ENCODE measurements around the gene SRGAP1. TPM values are rescaled to one million over a fixed set of nuclear protein-coding genes. Genes with fewer than 3 reads are reported as not detected.

Gene SRGAP1
- total and polyA plus RNA-seq, 2 of the 4 experiments (the other 2 are of a cell fraction) = 10.0 to 10.2 TPM

DNA sequence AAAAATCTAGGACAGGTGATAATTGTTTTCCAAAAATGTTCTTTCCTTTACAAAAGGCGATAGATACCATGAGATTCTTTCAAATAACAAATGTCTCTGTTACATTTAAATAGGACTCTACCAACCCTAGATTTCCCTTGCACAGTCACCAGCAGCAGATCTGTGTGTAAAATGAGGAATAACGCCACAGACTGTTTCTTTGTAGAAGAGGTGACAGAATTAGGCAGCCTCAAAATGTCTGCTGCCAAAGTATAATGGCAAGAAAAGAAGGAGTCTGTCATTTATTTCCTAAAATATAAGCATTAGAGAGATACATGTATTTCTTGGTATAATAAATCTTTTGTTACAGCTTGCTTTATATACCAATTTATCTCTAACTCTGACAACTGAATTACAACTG is 8.5 kb upstream of the SRGAP1 start:
- no peaks in the 10 kb centered on the region for H3K4me1 ChIP-seq (ENCODE audit: control insufficient read depth, insufficient read depth, low read length)
- no peak overlapping the region for H4K91ac ChIP-seq (ENCODE audit: insufficient read depth, low read depth, low read length)
- H3K9ac ChIP-seq (ENCODE audit: low read depth, low read length) = no peak overlapping the region
- no peak overlapping the region for H3K14ac ChIP-seq (replicated peaks; ENCODE audit: low read depth, low read length)
- H2BK15ac ChIP-seq (ENCODE audit: low read depth, low read length) = no peak overlapping the region
- H3K27ac ChIP-seq (ENCODE audit: insufficient read depth, low read length) = no peak overlapping the region
- H2AFZ ChIP-seq (replicated peaks; ENCODE audit: low read length, poor library complexity) = no peak overlapping the region
- H2BK20ac ChIP-seq (ENCODE audit: low read depth, low read length) = no peak overlapping the region
- no TSS peak for BruUV-seq (replicated peaks)
- DNase-seq = no peak
- no peak overlapping the region for H2BK120ac ChIP-seq (ENCODE audit: low read depth, low read length)
- H2BK5ac ChIP-seq (ENCODE audit: low read depth, low read length, poor library complexity, severe bottlenecking) = no peak overlapping the region
- no peak overlapping the region for H3K4me3 ChIP-seq (ENCODE audit: insufficient read depth, low read depth, low read length)
- H3K4ac ChIP-seq (ENCODE audit: low read depth, low read length) = no peak overlapping the region
- intact Hi-C loops (cut with micrococcal nuclease) = no loop called here
- H2AK9ac ChIP-seq (replicated peaks; ENCODE audit: low read depth, low read length, poor library complexity) = no peak overlapping the region
- no peak overlapping the region for H3K4me2 ChIP-seq (ENCODE audit: low read depth, low read length)
- no peak overlapping the region for H3K56ac ChIP-seq (ENCODE audit: extremely low read depth, insufficient read depth, low read length)
- H2AK5ac ChIP-seq (ENCODE audit: low read depth, low read length) = no peak overlapping the region
- CTCF ChIA-PET = interaction anchor here (1.5 kb wide), 1 partner anchor 10 kb away, joined by 5 read pairs; no protein-coding TSS in a partner anchor
- no CpG with 5 or more reads among the region's 2 CpGs for WGBS, 2 experiments (ENCODE audit: extremely low coverage in 2 of 2, insufficient read length in 1 of 2)
- TF ChIP-seq POLR2A (IDR thresholded peaks at IDR 0.05; ENCODE audit: low read depth, low read length) (no peak), RCOR1 (IDR thresholded peaks at IDR 0.05; ENCODE audit: insufficient replicate concordance, low read length) (no peak), NFE2L2 (IDR thresholded peaks at IDR 0.05; ENCODE audit: low read depth, low read length) (no peak), MAFK (IDR thresholded peaks at IDR 0.05; ENCODE audit: low read depth, low read length) (no peak), RFX5 (IDR thresholded peaks at IDR 0.05; ENCODE audit: low read depth, low read length) (no peak), MXI1 (IDR thresholded peaks at IDR 0.05; ENCODE audit: borderline replicate concordance, low read depth, low read length) (no peak), FOS (IDR thresholded peaks at IDR 0.05; ENCODE audit: low read depth, low read length) (no peak), MAZ (IDR thresholded peaks at IDR 0.05; ENCODE audit: borderline replicate concordance, low read depth, low read length) (no peak), BHLHE40 (IDR thresholded peaks at IDR 0.05; ENCODE audit: low read depth, low read length) (no peak), CEBPB (IDR thresholded peaks at IDR 0.05; ENCODE audit: low read depth, low read length) (no peak), RAD21 (IDR thresholded peaks at IDR 0.05; ENCODE audit: low read length) (no peak), SMC3 (IDR thresholded peaks at IDR 0.05; ENCODE audit: low read depth, low read length) (no peak), CHD1 (IDR thresholded peaks at IDR 0.05; ENCODE audit: low read depth, low read length) (no peak)
- TF ChIP-seq, protein P1, sequence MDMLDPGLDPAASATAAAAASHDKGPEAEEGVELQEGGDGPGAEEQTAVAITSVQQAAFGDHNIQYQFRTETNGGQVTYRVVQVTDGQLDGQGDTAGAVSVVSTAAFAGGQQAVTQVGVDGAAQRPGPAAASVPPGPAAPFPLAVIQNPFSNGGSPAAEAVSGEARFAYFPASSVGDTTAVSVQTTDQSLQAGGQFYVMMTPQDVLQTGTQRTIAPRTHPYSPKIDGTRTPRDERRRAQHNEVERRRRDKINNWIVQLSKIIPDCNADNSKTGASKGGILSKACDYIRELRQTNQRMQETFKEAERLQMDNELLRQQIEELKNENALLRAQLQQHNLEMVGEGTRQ (IDR thresholded peaks at IDR 0.05; ENCODE audit: low read depth, low read length) = no peak
- TF ChIP-seq, protein P2, sequence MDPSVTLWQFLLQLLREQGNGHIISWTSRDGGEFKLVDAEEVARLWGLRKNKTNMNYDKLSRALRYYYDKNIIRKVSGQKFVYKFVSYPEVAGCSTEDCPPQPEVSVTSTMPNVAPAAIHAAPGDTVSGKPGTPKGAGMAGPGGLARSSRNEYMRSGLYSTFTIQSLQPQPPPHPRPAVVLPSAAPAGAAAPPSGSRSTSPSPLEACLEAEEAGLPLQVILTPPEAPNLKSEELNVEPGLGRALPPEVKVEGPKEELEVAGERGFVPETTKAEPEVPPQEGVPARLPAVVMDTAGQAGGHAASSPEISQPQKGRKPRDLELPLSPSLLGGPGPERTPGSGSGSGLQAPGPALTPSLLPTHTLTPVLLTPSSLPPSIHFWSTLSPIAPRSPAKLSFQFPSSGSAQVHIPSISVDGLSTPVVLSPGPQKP (IDR thresholded peaks at IDR 0.05; ENCODE audit: borderline replicate concordance, low read depth, low read length) = no peak
- TF ChIP-seq, protein P3, sequence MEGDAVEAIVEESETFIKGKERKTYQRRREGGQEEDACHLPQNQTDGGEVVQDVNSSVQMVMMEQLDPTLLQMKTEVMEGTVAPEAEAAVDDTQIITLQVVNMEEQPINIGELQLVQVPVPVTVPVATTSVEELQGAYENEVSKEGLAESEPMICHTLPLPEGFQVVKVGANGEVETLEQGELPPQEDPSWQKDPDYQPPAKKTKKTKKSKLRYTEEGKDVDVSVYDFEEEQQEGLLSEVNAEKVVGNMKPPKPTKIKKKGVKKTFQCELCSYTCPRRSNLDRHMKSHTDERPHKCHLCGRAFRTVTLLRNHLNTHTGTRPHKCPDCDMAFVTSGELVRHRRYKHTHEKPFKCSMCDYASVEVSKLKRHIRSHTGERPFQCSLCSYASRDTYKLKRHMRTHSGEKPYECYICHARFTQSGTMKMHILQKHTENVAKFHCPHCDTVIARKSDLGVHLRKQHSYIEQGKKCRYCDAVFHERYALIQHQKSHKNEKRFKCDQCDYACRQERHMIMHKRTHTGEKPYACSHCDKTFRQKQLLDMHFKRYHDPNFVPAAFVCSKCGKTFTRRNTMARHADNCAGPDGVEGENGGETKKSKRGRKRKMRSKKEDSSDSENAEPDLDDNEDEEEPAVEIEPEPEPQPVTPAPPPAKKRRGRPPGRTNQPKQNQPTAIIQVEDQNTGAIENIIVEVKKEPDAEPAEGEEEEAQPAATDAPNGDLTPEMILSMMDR (conservative IDR thresholded peaks at IDR 0.05; ENCODE audit: low read depth, low read length) = no peak
- dilution Hi-C loops (cut with HindIII; ENCODE audit: low sequenced_read_pairs, unreplicated experiment) = loop anchor here (25.0 kb wide), 1 partner anchor 426 kb away; no protein-coding TSS in a partner anchor
- no peaks in the 10 kb centered on the region for H3K79me1 ChIP-seq (ENCODE audit: low read depth in 1 of 2, low read length in 2 of 2)
- H3K18ac ChIP-seq (ENCODE audit: low read depth, low read length) = no peak overlapping the region
- H3K36me3 ChIP-seq (ENCODE audit: control insufficient read depth, insufficient read depth, low read length) = no peaks in the 10 kb centered on the region
- H3K27me3 ChIP-seq (ENCODE audit: control insufficient read depth, insufficient read depth, low read length) = no peaks in the 10 kb centered on the region
- no peak overlapping the region for H4K8ac ChIP-seq (ENCODE audit: low read depth in 2 of 2, low read length in 2 of 2)
- H4K5ac ChIP-seq (ENCODE audit: low read depth, low read length) = no peak overlapping the region
- in situ Hi-C loops (cut with MboI; ENCODE audit: low sequenced_read_pairs) = no loop called here
- H3K9me3 ChIP-seq (ENCODE audit: control insufficient read depth, insufficient read depth, low read length) = no peaks in the 10 kb centered on the region
- ATAC-seq (ENCODE audit: low read depth) = no peak
- POLR2A ChIA-PET (ENCODE audit: unreplicated experiment) = no interaction called here
- H3K23ac ChIP-seq (ENCODE audit: low read depth, low read length) = no peak overlapping the region
- no peaks in the 10 kb centered on the region for H3K9me1 ChIP-seq (ENCODE audit: insufficient read depth, low read length)
- no peaks in the 10 kb centered on the region for H4K20me1 ChIP-seq (ENCODE audit: insufficient read depth, low read length)
